ENCODE measurements around the gene LCLAT1. TPM values are rescaled to one million over a fixed set of nuclear protein-coding genes. Genes with fewer than 3 reads are reported as not detected.
"Not testable (repeated sequence)": the region's sequence is repeated elsewhere in the genome, so short reads cannot be mapped to it uniquely, and the experiment has no call there.

The LCLAT1 gene
- total and polyA plus RNA-seq, 2 donors (not counting 1 experiment from before 2014, with no cell fraction given): 5.1 to 21.9 TPM

GRCh38 chr2:30612371-30612770, 165.3 kb downstream of the LCLAT1 start:
- Histone ChIP-seq H3K9me3 (ENCODE audit: control extremely low read depth in 1 of 3, control insufficient read depth in 2 of 3, insufficient read depth in 1 of 3, low read length in 2 of 3) (no peaks in the 10 kb centered on the region), H3K27ac (ENCODE audit: low read length in 2 of 2) (no peak overlapping the region), H3K9ac (ENCODE audit: low read length) (no peak overlapping the region), H4K20me1 (ENCODE audit: control insufficient read depth, insufficient read depth, low read length, poor library complexity, severe bottlenecking) (no peaks in the 10 kb centered on the region), H3K4me3 (ENCODE audit: control extremely low read depth in 1 of 5, extremely low read depth in 1 of 5, insufficient read depth in 1 of 5, low read depth in 2 of 5, low read length in 4 of 5) (no peak overlapping the region), H3K27me3 (replicated peaks in 1 of 4; ENCODE audit: control extremely low read depth in 1 of 4, control insufficient read depth in 3 of 4, insufficient read depth in 4 of 4, low read length in 3 of 4) (no peaks in the 10 kb centered on the region), H3K79me2 (ENCODE audit: control insufficient read depth, insufficient read depth, low read length) (no peaks in the 10 kb centered on the region), H3K4me1 (ENCODE audit: control insufficient read depth in 2 of 2, insufficient read depth in 2 of 2, low read length in 2 of 2) (peaks cover 10 to 15% of the 10 kb centered on the region in 2 donors), H2AFZ (ENCODE audit: insufficient read depth, low read depth, low read length, poor library complexity, severe bottlenecking) (no peak overlapping the region), H3K36me3 (replicated peaks in 1 of 2; ENCODE audit: control extremely low read depth in 1 of 2, control insufficient read depth in 1 of 2, extremely low read depth in 1 of 2, insufficient read depth in 2 of 2, low read length in 1 of 2) (peaks cover under 1 to 10% of the 10 kb centered on the region in 2 experiments), H3K4me2 (replicated peaks; ENCODE audit: low read depth, low read length, poor library complexity, severe bottlenecking) (no peak overlapping the region)
- H3K27ac Mint-ChIP-seq: no peak overlapping the region
- CTCF ChIA-PET: interaction anchor here (1.8 kb wide), 1 partner anchor 99 kb away, joined by 3 read pairs; no protein-coding TSS in a partner anchor
- POLR2A ChIA-PET: no interaction called here
- no peak for ATAC-seq (ENCODE audit: low read depth)
- H3K4me1 Mint-ChIP-seq: peaks cover 25% of the 10 kb centered on the region
- no peak for DNase-seq
- H3K4me3 Mint-ChIP-seq: no peak overlapping the region
- WGBS (ENCODE audit: insufficient coverage): 63% methylated on average over 1 of the region's 2 CpGs
- intact Hi-C loops (cut with micrococcal nuclease): no loop called here
- H3K9me3 Mint-ChIP-seq (ENCODE audit: insufficient read depth): no peaks in the 10 kb centered on the region
- H3K27me3 Mint-ChIP-seq: no peaks in the 10 kb centered on the region
- TF ChIP-seq EZH2 (IDR thresholded peaks at IDR 0.05; ENCODE audit: borderline replicate concordance, insufficient read depth, low read depth, low read length, poor library complexity, severe bottlenecking) (no peak), CTCF (IDR thresholded peaks at IDR 0.05) (no peak)

- DNase-seq: no peak
- Histone ChIP-seq H4K20me1 (ENCODE audit: control insufficient read depth, insufficient read depth, low read length, poor library complexity, severe bottlenecking) (no peaks in the 10 kb centered on the region), H3K27me3 (replicated peaks in 1 of 4; ENCODE audit: control extremely low read depth in 1 of 4, control insufficient read depth in 3 of 4, insufficient read depth in 4 of 4, low read length in 3 of 4) (no peaks in the 10 kb centered on the region), H3K4me3 (ENCODE audit: control extremely low read depth in 1 of 5, extremely low read depth in 1 of 5, insufficient read depth in 1 of 5, low read depth in 2 of 5, low read length in 4 of 5) (no peak overlapping the region), H3K36me3 (replicated peaks in 1 of 2; ENCODE audit: control extremely low read depth in 1 of 2, control insufficient read depth in 1 of 2, extremely low read depth in 1 of 2, insufficient read depth in 2 of 2, low read length in 1 of 2) (peaks cover 0 to 10% of the 10 kb centered on the region in 2 experiments), H3K79me2 (ENCODE audit: control insufficient read depth, insufficient read depth, low read length) (no peaks in the 10 kb centered on the region), H3K4me1 (ENCODE audit: control insufficient read depth in 2 of 2, insufficient read depth in 2 of 2, low read length in 2 of 2) (peaks cover 10 to 15% of the 10 kb centered on the region in 2 donors), H3K9ac (ENCODE audit: low read length) (no peak overlapping the region), H3K27ac (ENCODE audit: low read length in 2 of 2) (no peak overlapping the region), H2AFZ (ENCODE audit: insufficient read depth, low read depth, low read length, poor library complexity, severe bottlenecking) (no peak overlapping the region), H3K9me3 (ENCODE audit: control extremely low read depth in 1 of 3, control insufficient read depth in 2 of 3, insufficient read depth in 1 of 3, low read length in 2 of 3) (no peaks in the 10 kb centered on the region), H3K4me2 (replicated peaks; ENCODE audit: low read depth, low read length, poor library complexity, severe bottlenecking) (no peak overlapping the region)
- Mint-ChIP-seq H3K4me3 (no peak overlapping the region), H3K27me3 (no peaks in the 10 kb centered on the region), H3K4me1 (peaks cover 25% of the 10 kb centered on the region), H3K27ac (no peak overlapping the region), H3K9me3 (ENCODE audit: insufficient read depth) (no peaks in the 10 kb centered on the region)
- TF ChIP-seq CTCF (IDR thresholded peaks at IDR 0.05): no peak
- no peak for TF ChIP-seq EZH2 (IDR thresholded peaks at IDR 0.05; ENCODE audit: borderline replicate concordance, insufficient read depth, low read depth, low read length, poor library complexity, severe bottlenecking)
- ChIA-PET POLR2A (no interaction called here), CTCF (interaction anchor here (1.8 kb wide), 1 partner anchor 98 kb away, joined by 3 read pairs; no protein-coding TSS in a partner anchor)
- intact Hi-C loops (cut with micrococcal nuclease): no loop called here
- ATAC-seq (ENCODE audit: low read depth): no peak
- WGBS (ENCODE audit: insufficient coverage): 58% methylated on average over 2 of the region's 2 CpGs
Observed at GRCh38 chr2:30613001-30613400, 166.0 kb downstream of the LCLAT1 start.

DNA sequence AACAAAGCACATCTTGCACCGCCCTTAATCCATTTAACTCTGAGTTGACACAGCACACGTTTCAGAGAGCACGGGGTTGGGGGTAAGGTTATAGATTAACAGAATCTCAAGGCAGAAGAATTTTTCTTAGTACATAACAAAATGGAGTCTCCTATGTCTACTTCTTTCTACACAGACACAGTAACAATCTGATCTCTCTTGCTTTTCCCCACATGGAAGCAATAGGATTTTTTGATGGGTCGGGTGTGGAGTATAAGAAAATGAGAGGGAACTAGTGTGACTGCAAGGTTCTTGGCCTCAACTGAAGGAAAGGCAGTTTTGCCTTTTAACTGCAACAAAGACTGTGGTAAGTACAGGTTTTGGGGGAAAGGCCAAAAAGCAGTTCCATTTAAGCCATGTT, 167.2 kb downstream of the LCLAT1 start:
- H3K27ac ChIP-seq (ENCODE audit: low read length in 2 of 2); ATAC-seq (ENCODE audit: low read depth); H3K27ac Mint-ChIP-seq; H3K9ac ChIP-seq (ENCODE audit: low read length); H3K9me3 ChIP-seq (ENCODE audit: control extremely low read depth in 1 of 3, control insufficient read depth in 2 of 3, insufficient read depth in 1 of 3, low read length in 2 of 3); H2AFZ ChIP-seq (ENCODE audit: insufficient read depth, low read depth, low read length, poor library complexity, severe bottlenecking); H3K4me3 ChIP-seq (ENCODE audit: control extremely low read depth in 1 of 5, extremely low read depth in 1 of 5, insufficient read depth in 1 of 5, low read depth in 2 of 5, low read length in 4 of 5); H3K9me3 Mint-ChIP-seq (ENCODE audit: insufficient read depth); H3K27me3 Mint-ChIP-seq; H3K4me3 Mint-ChIP-seq; H3K4me2 ChIP-seq (replicated peaks; ENCODE audit: low read depth, low read length, poor library complexity, severe bottlenecking); H3K79me2 ChIP-seq (ENCODE audit: control insufficient read depth, insufficient read depth, low read length); intact Hi-C loops (cut with micrococcal nuclease); DNase-seq; H3K27me3 ChIP-seq (replicated peaks in 1 of 4; ENCODE audit: control extremely low read depth in 1 of 4, control insufficient read depth in 3 of 4, insufficient read depth in 4 of 4, low read length in 3 of 4); H4K20me1 ChIP-seq (ENCODE audit: control insufficient read depth, insufficient read depth, low read length, poor library complexity, severe bottlenecking); POLR2A ChIA-PET: not testable (repeated sequence)
- CTCF ChIA-PET: interaction anchor here (0.6 kb wide), 1 partner anchor 1312 kb away, joined by 3 read pairs; no protein-coding TSS in a partner anchor
- H3K36me3 ChIP-seq (replicated peaks in 1 of 2; ENCODE audit: control extremely low read depth in 1 of 2, control insufficient read depth in 1 of 2, extremely low read depth in 1 of 2, insufficient read depth in 2 of 2, low read length in 1 of 2): peaks cover 0 to 10% of the 10 kb centered on the region in 2 experiments
- WGBS (ENCODE audit: insufficient coverage): no CpG with 5 or more reads among the region's 4 CpGs
- H3K4me1 ChIP-seq (ENCODE audit: control insufficient read depth in 2 of 2, insufficient read depth in 2 of 2, low read length in 2 of 2): peaks cover 10 to 15% of the 10 kb centered on the region in 2 donors
- H3K4me1 Mint-ChIP-seq: peaks cover 26% of the 10 kb centered on the region

Measured in B cell (primary cell).